ENCODE data around the gene WNT3.

GRCh38 chr17:46768540-46768870 is 50.0 kb downstream of the WNT3 start:
- TF ChIP-seq CTCF (IDR thresholded peaks at IDR 0.05; ENCODE audit: low read depth, low read length, missing input control) (no peak), SP1 (IDR thresholded peaks at IDR 0.05) (no peak), MAX (IDR thresholded peaks at IDR 0.05) (no peak), NR2F2 (IDR thresholded peaks at IDR 0.05) (no peak), GABPA (IDR thresholded peaks at IDR 0.05 in 1 of 2, conservative IDR thresholded peaks at IDR 0.05 in 1 of 2) (no peak), EGR1 (IDR thresholded peaks at IDR 0.05; ENCODE audit: low read depth in 2 of 2) (no peak), TAF1 (conservative IDR thresholded peaks at IDR 0.05) (no peak)
